ENCODE data around the gene LAPTM5.

- TF ChIP-seq, protein P1, sequence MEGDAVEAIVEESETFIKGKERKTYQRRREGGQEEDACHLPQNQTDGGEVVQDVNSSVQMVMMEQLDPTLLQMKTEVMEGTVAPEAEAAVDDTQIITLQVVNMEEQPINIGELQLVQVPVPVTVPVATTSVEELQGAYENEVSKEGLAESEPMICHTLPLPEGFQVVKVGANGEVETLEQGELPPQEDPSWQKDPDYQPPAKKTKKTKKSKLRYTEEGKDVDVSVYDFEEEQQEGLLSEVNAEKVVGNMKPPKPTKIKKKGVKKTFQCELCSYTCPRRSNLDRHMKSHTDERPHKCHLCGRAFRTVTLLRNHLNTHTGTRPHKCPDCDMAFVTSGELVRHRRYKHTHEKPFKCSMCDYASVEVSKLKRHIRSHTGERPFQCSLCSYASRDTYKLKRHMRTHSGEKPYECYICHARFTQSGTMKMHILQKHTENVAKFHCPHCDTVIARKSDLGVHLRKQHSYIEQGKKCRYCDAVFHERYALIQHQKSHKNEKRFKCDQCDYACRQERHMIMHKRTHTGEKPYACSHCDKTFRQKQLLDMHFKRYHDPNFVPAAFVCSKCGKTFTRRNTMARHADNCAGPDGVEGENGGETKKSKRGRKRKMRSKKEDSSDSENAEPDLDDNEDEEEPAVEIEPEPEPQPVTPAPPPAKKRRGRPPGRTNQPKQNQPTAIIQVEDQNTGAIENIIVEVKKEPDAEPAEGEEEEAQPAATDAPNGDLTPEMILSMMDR (conservative IDR thresholded peaks at IDR 0.05; ENCODE audit: low read depth, low read length), result no peak
- TF ChIP-seq EZH2phosphoT487 (IDR thresholded peaks at IDR 0.05; ENCODE audit: borderline replicate concordance, low read length), result no peak
These were observed 6.8 kb upstream of the LAPTM5 start for GRCh38 chr1:30764396-30764795.

Data from PC-3 (cell line).